Measurements from ENCODE around the gene ABL2. TPM values are rescaled to one million over a fixed set of nuclear protein-coding genes. Genes with fewer than 3 reads are reported as not detected.

Gene ABL2
- total RNA-seq, 1 experiment from 2014 or later = 38.3 TPM

GRCh38 chr1:179187735-179188471 is 41.6 kb downstream of the ABL2 start:
- CTCF ChIA-PET = no interaction called here
- no TSS peak for BruUV-seq (replicated peaks)

DNA sequence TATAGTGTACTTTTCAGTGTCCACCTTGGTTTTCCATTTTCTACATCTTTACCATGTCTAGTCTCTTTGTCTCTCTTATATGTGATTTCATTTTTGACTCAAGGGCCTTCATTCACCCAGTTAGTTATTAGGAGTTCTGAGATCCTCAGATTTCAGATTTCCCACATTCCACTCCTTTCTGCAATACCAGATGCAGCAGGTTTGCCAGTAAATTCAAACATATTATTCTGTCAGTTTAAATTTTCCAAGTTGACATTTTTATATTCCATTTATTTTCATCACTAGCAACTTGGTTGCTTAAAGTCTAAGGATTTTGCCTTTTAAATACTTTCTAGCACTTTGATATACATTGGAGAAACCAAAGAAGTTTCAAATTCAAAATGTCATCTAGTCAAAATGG is 42.4 kb downstream of the ABL2 start:
- POLR2A ChIA-PET = no interaction called here
- Histone ChIP-seq H3K27me3 (ENCODE audit: control insufficient read depth, insufficient read depth, low read length) (no peaks in the 10 kb centered on the region), H3K27ac (ENCODE audit: low read length) (no peak overlapping the region), H3K9me3 (ENCODE audit: control insufficient read depth, insufficient read depth, low read depth, low read length) (no peaks in the 10 kb centered on the region), H3K4me1 (ENCODE audit: control insufficient read depth, insufficient read depth, low read length) (no peaks in the 10 kb centered on the region), H3K36me3 (ENCODE audit: control insufficient read depth, insufficient read depth, low read length) (no peaks in the 10 kb centered on the region), H3K4me3 (ENCODE audit: low read depth in 2 of 2, low read length in 2 of 2) (no peak overlapping the region)
- BruUV-seq (replicated peaks) = no TSS peak
- ATAC-seq (no peak), DNase-seq (ENCODE audit: low read depth, low spot score) (no peak)
- intact Hi-C loops (cut with micrococcal nuclease; ENCODE audit: unreplicated experiment) (no loop called here), in situ Hi-C loops (cut with HindIII; ENCODE audit: low pct_unique_long_range_greater_than_20kb, low sequenced_read_pairs) (no loop called here)
- CTCF ChIA-PET = no interaction called here
- TF ChIP-seq, protein P1, sequence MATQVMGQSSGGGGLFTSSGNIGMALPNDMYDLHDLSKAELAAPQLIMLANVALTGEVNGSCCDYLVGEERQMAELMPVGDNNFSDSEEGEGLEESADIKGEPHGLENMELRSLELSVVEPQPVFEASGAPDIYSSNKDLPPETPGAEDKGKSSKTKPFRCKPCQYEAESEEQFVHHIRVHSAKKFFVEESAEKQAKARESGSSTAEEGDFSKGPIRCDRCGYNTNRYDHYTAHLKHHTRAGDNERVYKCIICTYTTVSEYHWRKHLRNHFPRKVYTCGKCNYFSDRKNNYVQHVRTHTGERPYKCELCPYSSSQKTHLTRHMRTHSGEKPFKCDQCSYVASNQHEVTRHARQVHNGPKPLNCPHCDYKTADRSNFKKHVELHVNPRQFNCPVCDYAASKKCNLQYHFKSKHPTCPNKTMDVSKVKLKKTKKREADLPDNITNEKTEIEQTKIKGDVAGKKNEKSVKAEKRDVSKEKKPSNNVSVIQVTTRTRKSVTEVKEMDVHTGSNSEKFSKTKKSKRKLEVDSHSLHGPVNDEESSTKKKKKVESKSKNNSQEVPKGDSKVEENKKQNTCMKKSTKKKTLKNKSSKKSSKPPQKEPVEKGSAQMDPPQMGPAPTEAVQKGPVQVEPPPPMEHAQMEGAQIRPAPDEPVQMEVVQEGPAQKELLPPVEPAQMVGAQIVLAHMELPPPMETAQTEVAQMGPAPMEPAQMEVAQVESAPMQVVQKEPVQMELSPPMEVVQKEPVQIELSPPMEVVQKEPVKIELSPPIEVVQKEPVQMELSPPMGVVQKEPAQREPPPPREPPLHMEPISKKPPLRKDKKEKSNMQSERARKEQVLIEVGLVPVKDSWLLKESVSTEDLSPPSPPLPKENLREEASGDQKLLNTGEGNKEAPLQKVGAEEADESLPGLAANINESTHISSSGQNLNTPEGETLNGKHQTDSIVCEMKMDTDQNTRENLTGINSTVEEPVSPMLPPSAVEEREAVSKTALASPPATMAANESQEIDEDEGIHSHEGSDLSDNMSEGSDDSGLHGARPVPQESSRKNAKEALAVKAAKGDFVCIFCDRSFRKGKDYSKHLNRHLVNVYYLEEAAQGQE (IDR thresholded peaks at IDR 0.05; ENCODE audit: insufficient read depth in 1 of 2, low read depth in 2 of 2, low read length in 1 of 2) = no peak
- TF ChIP-seq TCF7L2 (IDR thresholded peaks at IDR 0.05; ENCODE audit: low read depth, low read length) = no peak

More at GRCh38 chr1:179187735-179188471, 41.6 kb downstream of the ABL2 start:
- no peak for DNase-seq (ENCODE audit: low read depth, low spot score)
- TF ChIP-seq SIN3A (IDR thresholded peaks at IDR 0.05; ENCODE audit: borderline replicate concordance, insufficient read depth, low read depth, low read length) (no peak), TCF7L2 (IDR thresholded peaks at IDR 0.05; ENCODE audit: low read depth, low read length) (no peak), CTCF (IDR thresholded peaks at IDR 0.05) (no peak), POLR2AphosphoS5 (IDR thresholded peaks at IDR 0.05; ENCODE audit: low read depth, low read length) (no peak)
- TF ChIP-seq, protein P1 (IDR thresholded peaks at IDR 0.05; ENCODE audit: insufficient read depth in 1 of 2, low read depth in 2 of 2, low read length in 1 of 2) = no peak
- Histone ChIP-seq H3K27me3 (ENCODE audit: control insufficient read depth, insufficient read depth, low read length) (no peaks in the 10 kb centered on the region), H3K9me3 (ENCODE audit: control insufficient read depth, insufficient read depth, low read depth, low read length) (no peaks in the 10 kb centered on the region), H3K36me3 (ENCODE audit: control insufficient read depth, insufficient read depth, low read length) (no peaks in the 10 kb centered on the region), H3K4me3 (ENCODE audit: low read depth in 2 of 2, low read length in 2 of 2) (no peak overlapping the region), H3K4me1 (ENCODE audit: control insufficient read depth, insufficient read depth, low read length) (no peaks in the 10 kb centered on the region), H3K27ac (ENCODE audit: low read length) (no peak overlapping the region)
- intact Hi-C loops (cut with micrococcal nuclease; ENCODE audit: unreplicated experiment) = no loop called here
- ATAC-seq = no peak
- in situ Hi-C loops (cut with HindIII; ENCODE audit: low pct_unique_long_range_greater_than_20kb, low sequenced_read_pairs) = no loop called here
- POLR2A ChIA-PET = no interaction called here

Data from Panc1 (cell line).